HG03571 (cell line): ENCODE measurements around the gene IL20.

Experiments used
- ATAC-seq: cut with Tn5 transposase; IDR thresholded peaks from one replicate; pipeline ENCODE4 v1.9.1; 2021; ENCODE audit not compliant: unreplicated experiment

The IL20 gene

GRCh38 chr1:206873603-206874188 lies 8.3 kb downstream of the IL20 start:
- no peak for ATAC-seq

DNA sequence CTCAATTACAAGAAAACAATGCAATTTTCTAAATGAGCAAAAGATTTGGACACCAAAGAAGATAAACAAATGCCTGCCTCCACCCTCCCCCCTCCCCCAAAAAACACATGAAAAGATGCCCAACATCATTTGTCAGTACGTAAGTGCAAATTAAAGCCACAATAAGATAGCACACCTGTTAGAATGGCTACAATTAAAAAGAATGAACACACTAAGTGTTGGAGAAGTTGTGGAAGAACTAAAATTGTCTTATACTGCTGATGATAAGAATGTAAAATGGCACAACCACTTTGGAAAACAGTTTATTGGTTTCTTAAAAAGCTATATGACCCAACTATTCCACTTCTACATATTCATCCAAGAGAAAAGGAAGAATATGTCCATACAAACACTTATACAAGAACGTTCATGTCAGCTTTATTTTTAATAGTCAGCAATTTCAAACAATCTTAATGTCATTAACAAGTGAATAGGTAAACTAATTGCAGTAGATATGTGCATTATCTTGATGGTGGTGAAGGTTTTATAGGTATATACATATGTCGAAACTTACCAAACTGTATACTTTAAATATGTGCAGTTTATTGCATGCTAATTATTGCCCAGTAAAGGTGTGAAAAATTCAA lies 10.4 kb downstream of the IL20 start:
- no peak for ATAC-seq

DNA sequence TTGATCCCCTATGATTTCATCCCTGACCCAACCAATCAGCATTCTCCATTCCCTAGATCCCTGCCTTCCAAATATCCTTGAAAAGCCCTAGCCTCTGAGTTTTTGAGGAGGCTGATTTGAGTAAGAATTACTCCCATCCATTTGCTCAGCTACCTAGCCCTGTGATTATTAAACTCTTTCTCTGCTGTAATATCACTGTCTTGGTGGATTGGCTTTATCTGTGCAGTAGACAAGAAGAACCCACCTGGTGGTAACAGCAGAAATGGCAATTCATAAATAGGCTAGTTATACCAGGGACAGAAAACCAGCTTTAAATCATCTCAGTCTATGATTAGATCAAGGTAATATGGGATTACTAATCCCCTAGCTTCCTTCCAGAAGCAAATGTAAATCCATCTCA lies 13.0 kb downstream of the IL20 start:
- no peak for ATAC-seq

- ATAC-seq, result no peak
These were observed 14.9 kb downstream of the IL20 start for GRCh38 chr1:206880314-206880713.

GRCh38 chr1:206882555-206882954 lies 17.1 kb downstream of the IL20 start:
- ATAC-seq, result no peak

- ATAC-seq, result no peak
These were observed 17.7 kb downstream of the IL20 start for GRCh38 chr1:206883160-206883559.

DNA sequence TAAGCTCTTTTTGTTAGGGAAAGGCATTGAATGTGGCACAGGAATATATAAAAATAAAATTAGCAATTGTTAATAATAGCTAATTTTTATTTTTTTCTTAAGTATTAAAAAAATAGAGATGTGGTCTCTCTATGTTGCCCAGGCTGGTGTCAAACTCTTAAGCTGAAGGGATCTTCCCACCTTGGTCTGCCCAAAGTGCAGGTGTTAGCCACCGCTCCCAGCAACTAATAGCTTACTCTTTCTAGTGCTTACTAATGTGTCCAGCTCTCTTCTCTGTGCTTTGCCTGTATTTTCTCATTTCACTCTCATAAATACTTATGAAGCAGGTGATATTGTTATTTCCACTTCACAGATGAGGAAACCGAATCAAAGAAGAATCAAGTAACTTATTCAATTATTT lies 18.5 kb downstream of the IL20 start:
- ATAC-seq, result no peak

DNA sequence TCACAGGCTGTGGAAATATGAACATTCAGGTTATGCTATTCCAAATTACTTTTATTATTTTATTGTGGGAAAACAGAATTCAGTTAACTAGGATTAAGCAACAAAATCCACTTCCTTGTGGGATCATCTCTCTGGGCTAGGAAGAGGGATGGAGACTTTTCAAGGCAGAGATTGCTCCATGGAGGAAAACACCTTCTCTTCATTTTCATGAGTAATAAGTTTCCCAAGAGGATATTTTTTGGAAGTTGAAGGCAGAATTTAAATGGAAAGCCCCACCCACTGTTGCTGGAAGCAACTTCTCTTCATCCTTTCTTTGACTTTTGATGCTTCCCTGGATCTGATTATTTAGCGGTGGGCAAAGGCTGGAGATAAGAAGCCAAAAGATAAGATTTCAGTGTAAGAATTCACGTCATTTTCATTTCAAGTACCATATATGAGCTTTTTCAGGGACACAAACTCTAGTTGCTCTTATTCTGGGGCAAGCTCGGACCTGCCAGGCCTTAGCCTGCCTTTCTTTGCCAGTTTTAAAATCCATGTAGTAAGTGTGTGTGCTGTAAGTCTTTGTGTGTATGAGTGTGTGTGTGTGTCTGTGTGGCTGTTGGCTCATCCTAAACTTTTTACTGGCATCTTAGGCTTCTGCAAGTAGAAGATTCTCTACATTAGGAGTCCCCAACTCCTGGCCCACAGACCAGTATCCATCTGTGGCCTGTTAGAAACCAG lies 20.1 kb downstream of the IL20 start:
- no peak for ATAC-seq

DNA sequence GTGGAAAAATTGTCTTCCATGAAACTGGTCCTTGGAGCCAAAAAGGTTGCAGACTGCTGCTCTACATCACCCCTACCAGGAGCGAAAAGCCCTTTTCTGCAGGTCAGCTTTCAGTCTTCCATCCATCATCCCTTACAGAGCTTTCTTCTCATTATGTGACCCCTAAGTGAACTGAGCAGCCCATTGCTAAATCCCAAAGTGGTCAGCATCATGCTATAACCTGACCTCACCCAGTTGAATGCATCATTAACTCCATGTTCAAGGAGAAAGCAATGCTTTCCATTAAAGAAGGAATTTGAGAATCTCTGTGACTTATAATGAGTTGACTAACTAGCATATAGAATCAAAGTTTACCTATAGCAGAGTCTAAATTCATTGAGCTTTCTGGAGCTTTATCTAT lies 21.4 kb downstream of the IL20 start:
- no peak for ATAC-seq

DNA sequence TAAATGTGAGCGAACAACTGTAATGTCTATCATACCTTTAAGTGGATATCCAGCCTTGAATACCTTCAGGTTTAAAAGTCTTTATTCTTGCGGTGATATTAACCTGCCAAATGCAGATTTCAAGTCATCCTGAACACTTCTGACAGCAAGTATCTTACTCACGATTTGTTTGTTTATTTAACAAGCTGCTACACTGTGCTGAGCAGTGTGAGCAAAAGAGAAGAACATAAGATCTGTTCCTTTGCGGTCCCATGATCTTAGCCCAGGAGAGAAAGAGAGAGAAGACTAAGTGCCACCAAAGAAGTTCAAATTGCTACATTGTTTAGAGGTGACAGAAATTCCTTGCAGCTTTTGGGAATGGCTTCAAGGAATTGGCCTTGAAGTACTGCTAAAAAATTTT lies 22.3 kb downstream of the IL20 start:
- no peak for ATAC-seq

GRCh38 chr1:206890125-206891060 lies 25.0 kb downstream of the IL20 start:
- no peak for ATAC-seq

- ATAC-seq, result no peak
These were observed 26.0 kb downstream of the IL20 start for GRCh38 chr1:206891412-206891811.

- ATAC-seq, result no peak
These were observed 27.0 kb downstream of the IL20 start for GRCh38 chr1:206892351-206892984.

GRCh38 chr1:206893380-206893779 lies 28.0 kb downstream of the IL20 start:
- no peak for ATAC-seq

- ATAC-seq, result no peak
These were observed 29.9 kb downstream of the IL20 start for GRCh38 chr1:206895325-206895724.

- ATAC-seq, result no peak
These were observed 30.4 kb downstream of the IL20 start for GRCh38 chr1:206895837-206896242.

- ATAC-seq, result no peak
These were observed 30.8 kb downstream of the IL20 start for GRCh38 chr1:206896261-206896660.

DNA sequence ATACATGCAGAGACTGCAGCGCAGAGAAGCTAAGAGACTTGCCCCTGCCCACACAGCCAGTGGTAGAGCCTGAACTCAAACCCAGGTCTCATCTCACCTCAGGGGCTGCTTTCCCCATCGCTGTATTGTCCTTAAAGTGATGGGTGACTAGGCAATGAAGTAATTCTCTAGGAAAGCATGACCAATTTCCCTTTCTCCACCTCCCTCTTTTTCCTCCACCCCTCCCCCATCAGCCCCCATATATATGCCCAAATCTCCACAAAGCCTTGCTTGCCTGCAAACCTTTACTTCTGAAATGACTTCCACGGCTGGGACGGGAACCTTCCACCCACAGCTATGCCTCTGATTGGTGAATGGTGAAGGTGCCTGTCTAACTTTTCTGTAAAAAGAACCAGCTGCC lies 31.8 kb downstream of the IL20 start, which contains the start of gene IL24:
Gene IL24 (plus strand): TSS at position 269 of the 400 bp plus-strand sequence. CDS start 390 bp downstream, outside the sequence.
- ATAC-seq, result no peak

DNA sequence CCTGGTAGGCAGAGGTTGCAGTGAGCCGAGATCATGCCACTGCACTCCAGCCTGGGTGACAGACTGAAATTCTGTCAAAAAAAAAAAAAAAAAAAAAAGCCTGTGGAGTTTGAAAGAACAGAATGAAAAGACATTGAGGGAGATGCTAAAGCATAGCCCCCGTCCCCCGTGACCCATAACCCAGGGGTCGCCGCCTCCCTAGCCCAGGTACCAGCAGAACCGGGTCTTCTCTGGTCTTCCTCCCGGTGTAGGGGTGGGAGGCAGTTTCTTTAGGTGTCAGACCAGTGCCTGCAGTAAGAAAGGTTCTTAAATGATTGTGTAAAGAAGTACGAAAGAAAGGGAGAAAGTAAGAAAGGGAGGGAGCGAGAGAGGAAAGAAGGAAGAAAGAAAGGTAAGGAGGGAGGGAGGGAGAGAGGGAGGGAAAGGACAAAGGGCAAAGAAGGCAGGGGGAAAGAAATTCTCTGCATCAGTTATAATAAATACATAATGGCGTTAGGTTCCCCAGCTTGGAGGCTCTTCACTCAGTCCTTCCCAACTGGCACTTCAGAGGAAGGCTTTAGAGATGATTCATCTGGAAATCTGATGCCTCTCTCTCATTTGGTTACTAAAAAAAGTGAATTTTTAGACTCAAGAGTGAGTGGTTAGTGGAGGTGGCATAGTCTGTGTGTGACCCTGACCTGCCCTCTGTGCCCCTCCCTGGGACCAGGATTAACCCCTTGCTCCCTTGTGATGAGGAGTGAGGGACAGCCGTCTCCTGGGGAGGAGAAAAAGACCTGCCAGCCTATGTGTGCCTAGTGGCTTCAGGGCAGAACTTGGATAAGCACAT lies 32.9 kb downstream of the IL20 start:
- ATAC-seq, result no peak

- no peak for ATAC-seq
These were observed 33.5 kb downstream of the IL20 start for GRCh38 chr1:206898915-206899431.
